Measurements from ENCODE around the gene ATP8B4.
A peak's percentile ranks its signal among the peaks of the same experiment; 100 is the strongest.
"Not testable (repeated sequence)": the region's sequence is repeated elsewhere in the genome, so short reads cannot be mapped to it uniquely, and the experiment has no call there.

Gene ATP8B4

GRCh38 chr15:50146632-50147031 lies 27.6 kb upstream of the ATP8B4 start:
- TF ChIP-seq POLR2A (IDR thresholded peaks at IDR 0.05; ENCODE audit: low read length): no peak
- no peak for TF ChIP-seq GATA1 (IDR thresholded peaks at IDR 0.05; ENCODE audit: low read depth, low read length)

DNA sequence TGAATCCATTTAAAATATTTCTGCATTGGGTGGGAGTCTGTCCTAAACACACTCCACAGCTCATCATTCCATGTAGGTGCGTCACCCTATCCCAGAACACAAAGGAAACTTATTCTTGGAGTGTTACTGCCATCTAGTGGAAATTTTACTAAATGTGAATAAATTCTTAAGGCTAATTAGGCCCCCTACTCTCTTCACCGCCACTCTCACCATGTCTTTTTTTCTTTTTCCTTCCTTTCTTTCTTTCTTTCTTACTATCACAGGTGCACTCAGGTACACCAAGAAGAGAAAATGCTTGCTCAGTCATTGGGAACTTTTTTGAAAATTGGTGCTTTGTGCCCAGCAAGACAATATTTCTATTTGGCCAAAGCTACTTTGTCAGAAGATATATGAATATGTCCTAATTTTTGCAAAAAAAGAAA lies 26.4 kb upstream of the ATP8B4 start:
- no peak for TF ChIP-seq POLR2A (IDR thresholded peaks at IDR 0.05; ENCODE audit: low read length)
- TF ChIP-seq GATA1 (IDR thresholded peaks at IDR 0.05; ENCODE audit: low read depth, low read length): no peak
- peak; percentile 42 to 70 for DNase-seq

More at GRCh38 chr15:50146632-50147031, 27.6 kb upstream of the ATP8B4 start:
- no peak for DNase-seq

DNA sequence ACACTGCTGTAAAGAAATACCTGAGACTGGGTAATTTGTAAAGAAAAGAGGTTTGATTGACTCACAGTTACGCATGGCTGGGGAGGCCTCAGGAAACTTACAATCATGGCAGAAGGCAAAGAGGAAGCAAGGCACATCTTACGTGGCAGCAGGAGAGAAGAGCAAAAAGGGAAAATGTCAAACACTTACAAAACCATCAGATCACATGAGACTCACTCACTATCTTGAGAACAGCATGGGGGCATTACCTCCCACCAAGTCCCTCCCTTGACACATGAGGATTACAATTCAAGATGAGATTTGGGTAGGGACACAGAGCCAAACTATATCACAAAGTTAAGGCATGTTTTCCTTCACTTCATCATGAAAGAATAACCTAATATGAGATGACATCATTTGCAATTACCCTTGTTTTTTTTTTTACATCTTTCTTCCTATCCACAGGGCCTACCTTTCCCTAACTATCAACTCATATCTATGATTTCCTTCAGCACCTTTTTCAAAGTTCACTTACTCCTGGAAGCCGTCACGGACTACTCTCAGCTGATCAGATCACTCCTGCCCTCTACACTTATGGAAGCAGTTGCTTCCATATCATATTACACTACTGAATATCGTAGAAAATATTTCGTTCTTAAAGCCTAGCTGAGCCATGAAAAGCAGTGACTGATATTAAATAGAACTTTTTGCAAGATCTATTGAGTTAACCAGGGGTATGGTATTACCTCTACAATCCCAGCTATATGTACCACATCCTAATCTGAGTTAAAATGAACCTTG lies 25.5 kb upstream of the ATP8B4 start:
- TF ChIP-seq GATA1 (IDR thresholded peaks at IDR 0.05; ENCODE audit: low read depth, low read length): no peak
- no peak for TF ChIP-seq POLR2A (IDR thresholded peaks at IDR 0.05; ENCODE audit: low read length)
- DNase-seq: no peak

GRCh38 chr15:50143255-50143860 lies 24.3 kb upstream of the ATP8B4 start:
- no peak for DNase-seq
- no peak for TF ChIP-seq GATA1 (IDR thresholded peaks at IDR 0.05; ENCODE audit: low read depth, low read length)
- no peak for TF ChIP-seq POLR2A (IDR thresholded peaks at IDR 0.05; ENCODE audit: low read length)

GRCh38 chr15:50141856-50142255 lies 22.8 kb upstream of the ATP8B4 start:
- TF ChIP-seq GATA1 (IDR thresholded peaks at IDR 0.05; ENCODE audit: low read depth, low read length): no peak
- TF ChIP-seq POLR2A (IDR thresholded peaks at IDR 0.05; ENCODE audit: low read length): no peak
- DNase-seq: no peak

DNA sequence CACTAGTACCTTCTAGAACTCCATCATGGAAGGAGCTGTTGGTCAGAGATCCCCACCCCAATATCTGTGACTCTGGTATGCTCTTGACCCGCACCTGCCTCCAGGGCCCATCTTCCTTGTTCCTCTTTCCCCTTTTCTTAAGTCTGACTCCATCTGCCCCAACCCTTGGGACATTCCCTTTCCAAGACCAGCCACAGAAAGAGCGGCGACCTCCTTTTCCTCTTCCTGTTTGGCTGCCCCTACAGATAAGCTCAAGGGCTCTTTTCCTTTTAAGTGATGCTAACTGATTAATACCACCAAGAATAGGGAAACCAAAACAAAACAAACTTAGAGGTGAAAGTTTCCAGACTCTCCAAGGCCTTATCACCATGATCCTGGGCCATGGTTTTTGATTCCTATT lies 21.9 kb upstream of the ATP8B4 start:
- DNase-seq: no peak
- TF ChIP-seq GATA1 (IDR thresholded peaks at IDR 0.05; ENCODE audit: low read depth, low read length) (no peak), POLR2A (IDR thresholded peaks at IDR 0.05; ENCODE audit: low read length) (no peak)

- TF ChIP-seq POLR2A (IDR thresholded peaks at IDR 0.05; ENCODE audit: low read length): no peak
- TF ChIP-seq GATA1 (IDR thresholded peaks at IDR 0.05; ENCODE audit: low read depth, low read length): no peak
- no peak for DNase-seq
These were observed 21.1 kb upstream of the ATP8B4 start for GRCh38 chr15:50140098-50140497.

- no peak for DNase-seq
- no peak for TF ChIP-seq POLR2A (IDR thresholded peaks at IDR 0.05; ENCODE audit: low read length)
- no peak for TF ChIP-seq GATA1 (IDR thresholded peaks at IDR 0.05; ENCODE audit: low read depth, low read length)
These were observed 19.4 kb upstream of the ATP8B4 start for GRCh38 chr15:50138391-50138790.

- TF ChIP-seq GATA1 (IDR thresholded peaks at IDR 0.05; ENCODE audit: low read depth, low read length): no peak
- TF ChIP-seq POLR2A (IDR thresholded peaks at IDR 0.05; ENCODE audit: low read length): no peak
- no peak for DNase-seq
These were observed 18.9 kb upstream of the ATP8B4 start for GRCh38 chr15:50137893-50138292.

DNA sequence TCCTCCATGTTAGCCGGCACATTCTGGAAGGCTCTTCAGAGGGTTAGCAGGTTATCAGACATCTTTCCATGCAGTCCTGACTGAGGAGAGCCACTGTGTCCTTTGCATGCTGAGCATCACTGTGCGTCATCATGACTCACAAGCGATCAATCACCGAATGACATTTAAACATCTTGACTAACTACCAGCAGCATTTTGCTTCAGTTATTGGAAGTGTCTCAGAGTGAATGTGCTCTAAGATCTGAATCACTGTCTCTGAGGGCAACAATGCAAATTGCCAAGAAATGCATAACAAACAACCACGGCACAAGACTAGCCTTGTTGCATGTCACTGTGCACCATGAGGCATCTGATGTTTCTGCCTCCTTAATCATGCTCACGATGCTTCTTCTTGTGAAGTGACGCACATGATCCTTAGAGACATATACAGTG lies 18.3 kb upstream of the ATP8B4 start:
- no peak for DNase-seq

DNA sequence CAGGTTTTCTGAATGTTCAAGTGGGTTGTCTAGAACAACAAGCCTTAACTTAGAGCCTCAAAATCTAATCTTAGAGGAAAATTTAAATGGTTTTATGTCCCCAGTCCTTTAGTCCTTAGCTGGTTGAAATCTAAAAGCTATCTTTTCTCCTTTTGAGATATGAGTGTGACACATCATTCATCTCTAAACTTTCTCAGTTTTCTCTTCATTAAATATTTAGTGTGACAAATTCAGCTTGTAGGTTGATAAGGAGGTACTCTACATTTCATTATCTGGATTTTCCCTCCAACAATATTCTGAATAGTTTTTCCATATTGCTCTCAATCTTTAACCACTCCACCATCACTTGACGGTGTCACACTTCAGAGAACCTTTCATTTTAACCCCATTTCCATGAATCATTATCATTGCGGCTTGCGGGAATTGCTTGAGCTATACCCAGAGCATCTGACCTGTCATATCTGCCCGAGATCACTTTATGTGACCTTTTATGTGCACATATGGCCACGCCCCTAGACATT lies 16.1 kb upstream of the ATP8B4 start:
- DNase-seq: no peak
- TF ChIP-seq POLR2A (IDR thresholded peaks at IDR 0.05; ENCODE audit: low read length) (no peak), GATA1 (IDR thresholded peaks at IDR 0.05; ENCODE audit: low read depth, low read length) (no peak)

More for the DNA sequence above, 18.3 kb upstream of the ATP8B4 start:
- TF ChIP-seq POLR2A (IDR thresholded peaks at IDR 0.05; ENCODE audit: low read length): no peak
- no peak for TF ChIP-seq GATA1 (IDR thresholded peaks at IDR 0.05; ENCODE audit: low read depth, low read length)

- no peak for TF ChIP-seq POLR2A (IDR thresholded peaks at IDR 0.05; ENCODE audit: low read length)
- no peak for TF ChIP-seq GATA1 (IDR thresholded peaks at IDR 0.05; ENCODE audit: low read depth, low read length)
- peak; percentile 11 to 49 for DNase-seq
These were observed 15.5 kb upstream of the ATP8B4 start for GRCh38 chr15:50134524-50135024.

DNA sequence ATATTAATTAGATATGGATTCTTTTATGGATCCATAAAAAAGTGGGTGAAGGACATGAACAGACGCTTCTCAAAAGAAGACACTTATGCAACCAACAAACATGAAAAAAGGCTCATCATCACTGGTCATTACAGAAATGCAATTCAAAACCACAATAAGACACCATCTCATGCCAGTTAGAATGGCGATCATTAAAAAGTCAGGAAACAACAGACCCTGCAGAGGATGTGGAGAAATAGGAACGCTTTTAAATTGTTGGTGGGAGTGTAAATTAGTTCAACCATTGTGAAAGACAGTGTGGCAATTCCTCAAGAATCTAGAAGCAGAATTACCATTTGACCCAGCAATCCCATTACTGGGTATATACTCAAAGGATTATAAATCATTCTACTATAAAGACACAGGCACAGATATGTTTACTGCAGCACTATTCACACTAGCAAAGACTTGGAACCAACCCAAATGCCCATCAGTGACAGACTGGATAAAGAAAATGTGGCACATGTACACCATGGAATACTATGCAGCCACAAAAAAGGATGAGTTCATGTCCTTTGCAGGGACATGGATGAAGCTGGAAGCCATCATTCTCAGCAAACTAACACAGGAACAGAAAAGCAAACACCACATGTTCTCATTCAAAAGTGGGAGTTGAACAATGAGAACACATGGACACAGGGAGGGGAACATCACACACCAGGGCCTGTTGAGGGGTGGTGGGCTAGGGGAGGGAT lies 13.4 kb upstream of the ATP8B4 start:
- not testable (repeated sequence) for DNase-seq

- no peak for DNase-seq
- TF ChIP-seq GATA1 (IDR thresholded peaks at IDR 0.05; ENCODE audit: low read depth, low read length) (no peak), POLR2A (IDR thresholded peaks at IDR 0.05; ENCODE audit: low read length) (no peak)
These were observed 12.6 kb upstream of the ATP8B4 start for GRCh38 chr15:50131617-50132016.

Data from erythroblast (primary cell).